GM21447 (cell line): ENCODE results near the gene CHST7.

Experiments used
- ATAC-seq: cut with Tn5 transposase; IDR thresholded peaks from one replicate; pipeline ENCODE4 v1.9.1; 2021; ENCODE audit not compliant: unreplicated experiment

CHST7 gene

GRCh38 chrX:46643636-46644035 lies 70.1 kb downstream of the CHST7 start:
- no peak for ATAC-seq

GRCh38 chrX:46645614-46646013 lies 72.0 kb downstream of the CHST7 start:
- ATAC-seq, result no peak

- no peak for ATAC-seq
These were observed 73.7 kb downstream of the CHST7 start for GRCh38 chrX:46647251-46647650.
